Left renal cortex interstitium (tissue), 4 donors: ENCODE measurements around the gene ATP9A. TPM values are rescaled to one million over a fixed set of nuclear protein-coding genes. Genes with fewer than 3 reads are reported as not detected.
"Not testable (repeated sequence)": the region's sequence is repeated elsewhere in the genome, so short reads cannot be mapped to it uniquely, and the experiment has no call there.

Source experiments
- DNase-seq, 4 donors: peaks; one replicate each; pipeline ENCODE4 v3.0.0-alpha.2; 2013; ENCODE audit warnings: low read depth in 4 of 4, low spot score in 2 of 4, missing footprints in 1 of 4
- polyA plus RNA-seq, 4 donors: library from polyadenylated mRNA; unstranded; fragments of 120-200 nt; gene quantifications; one replicate each; pipeline ENCODE4 v1.2.1, GENCODE V29; 2013; ENCODE audit not compliant: insufficient read length in 4 of 4

Gene ATP9A
- polyA plus RNA-seq, 4 donors: 53.9 to 62.7 (median 57.5) TPM

GRCh38 chr20:51661609-51662178, 106.5 kb downstream of the ATP9A start:
- no peak for DNase-seq

GRCh38 chr20:51660672-51661608, 107.2 kb downstream of the ATP9A start:
- no peak for DNase-seq

GRCh38 chr20:51659491-51660050, 108.6 kb downstream of the ATP9A start:
- DNase-seq: no peak

- DNase-seq: no peak
Observed at GRCh38 chr20:51656726-51657260, 111.4 kb downstream of the ATP9A start.

GRCh38 chr20:51656089-51656488, 112.1 kb downstream of the ATP9A start:
- not testable (repeated sequence) for DNase-seq

GRCh38 chr20:51654495-51654894, 113.7 kb downstream of the ATP9A start:
- DNase-seq: no peak

GRCh38 chr20:51654060-51654459, 114.1 kb downstream of the ATP9A start:
- no peak for DNase-seq

- no peak for DNase-seq
Observed at GRCh38 chr20:51653226-51653625, 115.0 kb downstream of the ATP9A start.

- DNase-seq: no peak
Observed at GRCh38 chr20:51651921-51652549, 116.2 kb downstream of the ATP9A start.

- no peak for DNase-seq
Observed at GRCh38 chr20:51650685-51651134, 117.5 kb downstream of the ATP9A start.

- DNase-seq: no peak
Observed at GRCh38 chr20:51648571-51648947, 119.6 kb downstream of the ATP9A start.

- DNase-seq: no peak
Observed at GRCh38 chr20:51647674-51648570, 120.3 kb downstream of the ATP9A start.

- DNase-seq: not testable (repeated sequence)
Observed at GRCh38 chr20:51643810-51644209, 124.4 kb downstream of the ATP9A start.

GRCh38 chr20:51643390-51643789, 124.8 kb downstream of the ATP9A start:
- no peak for DNase-seq

GRCh38 chr20:51641866-51642265, 126.3 kb downstream of the ATP9A start:
- DNase-seq: no peak

GRCh38 chr20:51640743-51641142, 127.4 kb downstream of the ATP9A start:
- DNase-seq: no peak

- peak in 1 of 4 donors; percentile 50 for DNase-seq
Observed at GRCh38 chr20:51639206-51639832, 128.9 kb downstream of the ATP9A start.

GRCh38 chr20:51637241-51637640, 130.9 kb downstream of the ATP9A start:
- no peak for DNase-seq

GRCh38 chr20:51636123-51636522, 132.1 kb downstream of the ATP9A start:
- no peak for DNase-seq
